ENCODE results near the gene SLC22A7.
A peak's percentile ranks its signal among the peaks of the same experiment; 100 is the strongest.
"Not testable (repeated sequence)": the region's sequence is repeated elsewhere in the genome, so short reads cannot be mapped to it uniquely, and the experiment has no call there.

The SLC22A7 gene

GRCh38 chr6:43302126-43302525 lies 4.1 kb downstream of the SLC22A7 start:
- no peak for DNase-seq (ENCODE audit: low spot score)

- not testable (repeated sequence) for DNase-seq (ENCODE audit: low spot score)
These were observed 4.9 kb downstream of the SLC22A7 start for GRCh38 chr6:43303006-43303405.

- no peak for DNase-seq (ENCODE audit: low spot score)
These were observed 5.8 kb downstream of the SLC22A7 start for GRCh38 chr6:43303751-43304331.

- no peak for DNase-seq (ENCODE audit: low spot score)
These were observed 6.3 kb downstream of the SLC22A7 start for GRCh38 chr6:43304361-43304760.

GRCh38 chr6:43304882-43305281 lies 6.8 kb downstream of the SLC22A7 start:
- no peak for DNase-seq (ENCODE audit: low spot score)

GRCh38 chr6:43306086-43306485 lies 8.0 kb downstream of the SLC22A7 start:
- DNase-seq (ENCODE audit: low spot score): no peak

- DNase-seq (ENCODE audit: low spot score): no peak
These were observed 9.5 kb downstream of the SLC22A7 start for GRCh38 chr6:43307451-43308100.

GRCh38 chr6:43308101-43308989 lies 10.3 kb downstream of the SLC22A7 start, which contains the start of gene CRIP3:
Gene CRIP3, minus strand, starts transcription at chr6:43308826. Its CDS starts 34 bp downstream, at chr6:43308792.
- DNase-seq (ENCODE audit: low spot score): no peak

- no peak for DNase-seq (ENCODE audit: low spot score)
These were observed 11.0 kb downstream of the SLC22A7 start for GRCh38 chr6:43308990-43309477.

- no peak for DNase-seq (ENCODE audit: low spot score)
These were observed 12.1 kb downstream of the SLC22A7 start for GRCh38 chr6:43310134-43310533.

- no peak for DNase-seq (ENCODE audit: low spot score)
These were observed 12.6 kb downstream of the SLC22A7 start for GRCh38 chr6:43310624-43311023.

- DNase-seq (ENCODE audit: low spot score): no peak
These were observed 13.6 kb downstream of the SLC22A7 start for GRCh38 chr6:43311666-43312065.

- DNase-seq (ENCODE audit: low spot score): no peak
These were observed 15.8 kb downstream of the SLC22A7 start for GRCh38 chr6:43313813-43314212.

- no peak for DNase-seq (ENCODE audit: low spot score)
These were observed 20.0 kb downstream of the SLC22A7 start for GRCh38 chr6:43318011-43318410.

GRCh38 chr6:43325876-43326275 lies 27.8 kb downstream of the SLC22A7 start:
- DNase-seq (ENCODE audit: low spot score): no peak

GRCh38 chr6:43328528-43328927 lies 30.5 kb downstream of the SLC22A7 start:
- no peak for DNase-seq (ENCODE audit: low spot score)

GRCh38 chr6:43331470-43331869 lies 33.4 kb downstream of the SLC22A7 start:
- no peak for DNase-seq (ENCODE audit: low spot score)

GRCh38 chr6:43331891-43332290 lies 33.8 kb downstream of the SLC22A7 start:
- DNase-seq (ENCODE audit: low spot score): no peak

- DNase-seq (ENCODE audit: low spot score): no peak
These were observed 36.5 kb downstream of the SLC22A7 start for GRCh38 chr6:43334466-43335095.

- no peak for DNase-seq (ENCODE audit: low spot score)
These were observed 37.4 kb downstream of the SLC22A7 start for GRCh38 chr6:43335469-43335868.

GRCh38 chr6:43336382-43336781 lies 38.3 kb downstream of the SLC22A7 start:
- DNase-seq (ENCODE audit: low spot score): peak; percentile 48

- DNase-seq (ENCODE audit: low spot score): no peak
These were observed 40.2 kb downstream of the SLC22A7 start for GRCh38 chr6:43338243-43338642.

Measured in globus pallidus (tissue), 1 donor.